ENCODE results near the gene ZNF77.
"Not testable (repeated sequence)": the region's sequence is repeated elsewhere in the genome, so short reads cannot be mapped to it uniquely, and the experiment has no call there.

ZNF77 gene

DNA sequence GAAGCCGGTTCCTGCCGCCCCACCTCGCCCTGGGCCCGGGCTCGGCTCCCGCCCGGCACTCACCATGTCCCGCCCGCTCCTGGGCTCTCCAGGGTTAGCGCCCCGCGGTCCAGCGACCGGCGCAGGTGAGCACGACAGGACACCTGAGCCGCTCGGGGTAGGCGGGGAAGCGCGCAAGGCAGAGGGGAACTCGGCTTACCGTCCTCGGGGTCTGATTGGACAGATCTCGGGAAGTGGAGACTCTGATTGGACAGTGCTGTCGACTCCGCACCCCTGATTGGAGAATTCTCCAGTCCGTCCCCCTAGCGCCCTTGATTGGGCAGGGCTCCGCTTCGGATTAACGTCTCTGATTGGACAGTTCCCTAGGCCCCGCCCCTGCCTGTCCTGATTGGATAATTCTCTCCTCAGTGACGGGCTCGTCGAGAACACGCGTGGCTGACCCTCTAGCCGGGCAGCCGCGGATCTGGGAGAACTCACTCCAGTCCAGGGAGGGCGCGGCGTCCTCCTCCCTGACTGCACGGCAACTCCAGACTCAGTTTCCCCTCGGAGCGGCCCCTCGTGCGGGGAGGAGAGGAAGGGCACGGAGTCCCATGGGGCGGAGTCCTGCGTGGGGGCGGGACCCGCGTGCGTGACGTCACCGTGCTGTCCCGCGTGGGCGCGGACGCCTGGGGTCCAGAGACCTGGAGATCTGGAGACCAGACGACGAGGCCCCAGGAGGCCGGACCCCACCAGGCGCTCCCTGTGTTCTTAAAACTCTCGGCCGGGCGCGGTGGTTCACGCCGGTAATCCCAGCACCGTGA lies at the start of gene ZNF77:
Gene ZNF77, minus strand, starts transcription at position 197 of the 800 bp plus-strand sequence. Its CDS starts 131 bp downstream, at position 66.
- peak; percentile 98 for DNase-seq (ENCODE audit: low read depth, low spot score)

DNA sequence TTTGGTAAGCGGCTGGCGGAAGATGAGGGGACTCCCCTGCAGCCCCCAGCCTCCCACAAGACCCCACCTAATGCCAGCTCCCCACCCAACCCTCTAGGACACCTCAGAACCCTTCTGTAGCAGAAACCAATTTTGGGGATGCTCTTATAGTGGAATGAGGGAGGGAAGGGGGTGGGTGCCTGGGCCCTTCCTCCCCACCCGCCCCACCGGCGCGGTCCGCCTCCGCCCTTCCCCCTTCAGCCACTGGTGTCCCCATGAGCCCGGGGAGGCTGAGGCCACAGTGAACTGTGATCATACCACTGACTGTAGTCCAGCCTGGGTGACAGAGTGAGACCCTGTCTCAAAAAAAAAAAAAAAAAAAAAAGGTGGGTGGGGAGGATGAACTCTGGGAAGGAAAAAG lies 48.8 kb upstream of the ZNF77 start:
- no peak for DNase-seq (ENCODE audit: low read depth, low spot score)

GRCh38 chr19:2992958-2993357 lies 48.2 kb upstream of the ZNF77 start:
- no peak for DNase-seq (ENCODE audit: low read depth, low spot score)

GRCh38 chr19:2992333-2992732 lies 47.6 kb upstream of the ZNF77 start:
- DNase-seq (ENCODE audit: low read depth, low spot score): not testable (repeated sequence)

- DNase-seq (ENCODE audit: low read depth, low spot score): no peak
Observed at GRCh38 chr19:2989236-2989946, 44.6 kb upstream of the ZNF77 start.

DNA sequence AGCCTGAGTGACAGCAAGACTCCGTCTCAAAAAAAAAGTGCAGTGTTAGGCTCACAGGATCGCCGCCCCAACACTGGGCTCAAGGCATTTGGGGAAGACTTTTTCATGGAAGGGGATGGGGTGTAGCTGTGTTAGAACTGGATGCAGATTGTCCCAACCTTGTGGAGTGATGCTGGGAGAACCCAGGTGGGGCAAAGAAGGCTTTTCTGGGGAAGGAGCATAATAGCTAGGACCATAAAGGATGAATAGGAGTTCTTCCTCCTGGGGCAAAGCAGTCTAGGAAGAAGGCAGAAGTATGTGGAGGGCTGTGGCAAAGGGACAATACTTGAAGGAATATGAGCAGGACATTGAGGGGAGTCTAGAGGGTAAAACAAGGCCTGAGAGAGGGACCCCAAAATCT lies 43.8 kb upstream of the ZNF77 start:
- no peak for DNase-seq (ENCODE audit: low read depth, low spot score)

- DNase-seq (ENCODE audit: low read depth, low spot score): no peak
Observed at GRCh38 chr19:2987797-2988196, 43.0 kb upstream of the ZNF77 start.

DNA sequence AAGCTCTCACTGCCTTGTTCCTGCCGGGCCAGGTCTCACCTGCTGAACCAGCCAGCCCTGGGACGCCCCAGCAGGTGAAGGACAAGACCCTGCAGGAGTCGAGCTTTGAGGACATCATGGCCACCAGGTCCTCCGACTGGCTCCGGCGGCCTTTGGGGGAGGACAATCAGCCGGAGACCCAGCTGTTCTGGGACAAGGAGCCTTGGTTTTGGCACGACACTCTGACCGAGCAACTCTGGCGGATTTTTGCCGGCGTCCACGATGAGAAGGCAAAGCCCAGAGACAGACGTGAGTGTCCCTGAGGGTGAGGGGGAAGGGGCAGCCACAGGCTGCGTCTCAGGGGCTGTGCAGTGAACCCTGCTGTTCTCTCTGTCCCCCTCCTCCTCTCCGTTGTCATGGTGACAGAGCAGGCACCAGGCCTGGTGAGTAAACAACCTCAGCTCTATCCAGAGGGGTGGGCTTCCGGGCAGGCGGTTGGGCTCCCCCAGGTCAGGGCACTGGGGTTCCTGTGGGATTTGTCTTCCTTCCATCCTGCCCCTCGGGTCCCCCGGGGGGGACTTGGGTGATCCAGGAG lies 42.3 kb upstream of the ZNF77 start:
- DNase-seq (ENCODE audit: low read depth, low spot score): no peak

DNA sequence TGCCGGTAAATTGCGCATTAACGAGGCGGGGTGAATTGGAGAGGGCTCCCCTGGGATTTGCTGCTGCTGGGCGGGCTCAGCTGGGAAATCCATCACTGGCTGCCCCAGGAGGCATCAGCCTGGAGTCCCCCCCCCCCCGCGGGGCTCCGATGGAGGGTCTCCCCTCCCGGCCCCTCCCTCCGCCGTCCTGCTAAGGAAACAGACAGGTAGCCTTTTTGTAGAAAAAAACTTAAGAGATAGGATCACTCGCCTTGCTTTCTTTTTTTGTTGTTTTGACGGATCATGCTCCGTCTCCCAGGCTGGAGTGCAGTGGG lies 39.4 kb upstream of the ZNF77 start:
- no peak for DNase-seq (ENCODE audit: low read depth, low spot score)

GRCh38 chr19:2983351-2984214 lies 38.8 kb upstream of the ZNF77 start:
- DNase-seq (ENCODE audit: low read depth, low spot score): no peak

DNA sequence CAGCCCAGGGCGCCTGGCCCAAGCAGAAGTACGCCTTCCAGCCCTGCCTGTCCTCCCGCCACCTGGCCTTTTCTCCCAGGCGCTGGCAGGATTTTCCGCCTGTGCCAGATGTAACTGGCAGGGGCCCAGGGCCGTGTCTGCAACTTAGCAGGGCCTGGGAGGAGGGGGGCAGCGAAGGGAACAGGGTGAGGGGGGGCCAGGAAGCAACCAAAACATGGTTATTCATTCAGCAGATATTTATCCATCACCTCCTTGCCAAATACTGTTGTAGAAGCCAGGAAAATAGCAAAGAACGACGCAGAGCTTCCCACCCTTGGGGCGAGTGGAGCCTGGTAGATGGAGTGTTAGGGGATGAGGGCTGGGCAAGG lies 38.2 kb upstream of the ZNF77 start:
- no peak for DNase-seq (ENCODE audit: low read depth, low spot score)

GRCh38 chr19:2982561-2982960 lies 37.8 kb upstream of the ZNF77 start:
- DNase-seq (ENCODE audit: low read depth, low spot score): no peak

DNA sequence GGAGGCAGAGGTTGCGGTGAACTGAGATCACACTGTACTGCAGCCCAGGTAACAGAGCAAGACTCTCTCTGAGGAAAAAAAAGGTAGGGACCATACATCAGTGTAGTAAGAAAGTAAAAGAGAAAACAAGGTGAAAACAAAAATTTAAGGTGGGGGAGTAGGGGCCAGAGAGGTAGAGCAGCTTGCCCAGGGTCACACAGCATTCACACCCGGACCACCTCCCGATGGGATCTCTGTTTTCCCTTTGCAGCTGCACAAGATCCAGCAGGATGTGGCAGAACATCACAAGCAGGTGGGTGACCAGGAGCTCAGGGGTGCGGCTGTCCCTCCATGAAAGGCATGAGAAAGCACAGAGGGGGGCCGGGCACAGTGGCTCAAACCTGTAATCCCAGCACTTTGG lies 37.1 kb upstream of the ZNF77 start:
- no peak for DNase-seq (ENCODE audit: low read depth, low spot score)

- DNase-seq (ENCODE audit: low read depth, low spot score): no peak
Observed at GRCh38 chr19:2978772-2979171, 34.0 kb upstream of the ZNF77 start.

DNA sequence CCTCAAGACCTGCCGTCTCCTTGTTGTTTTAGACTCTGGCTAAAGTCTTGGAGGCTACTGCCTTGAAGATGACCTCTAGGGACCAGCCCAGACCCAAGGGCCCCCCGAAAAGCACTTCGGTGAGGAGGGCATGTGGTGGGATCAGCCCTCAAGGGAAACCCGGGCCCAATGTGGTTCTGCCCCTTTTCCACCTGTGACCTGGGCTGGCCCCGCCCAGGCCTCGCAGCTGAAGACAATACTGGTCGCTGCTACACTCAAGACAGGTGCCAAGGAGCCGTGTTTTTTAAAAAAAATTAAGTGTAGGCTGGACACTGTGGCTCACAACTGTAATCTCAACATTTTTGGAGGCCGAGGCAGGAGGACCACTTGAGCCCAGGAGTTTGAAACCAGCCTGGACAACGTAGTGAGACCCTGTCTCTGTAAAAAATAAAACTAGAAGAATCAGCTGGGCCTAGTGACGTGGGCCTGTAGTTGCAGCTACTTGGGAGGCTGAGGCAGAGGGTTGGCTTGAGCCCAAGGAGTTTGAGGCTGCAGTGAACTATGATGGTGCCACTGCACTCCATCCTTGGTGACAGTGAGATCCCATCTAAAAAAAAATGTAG lies 33.5 kb upstream of the ZNF77 start:
- no peak for DNase-seq (ENCODE audit: low read depth, low spot score)

GRCh38 chr19:2977746-2978138 lies 33.0 kb upstream of the ZNF77 start:
- DNase-seq (ENCODE audit: low read depth, low spot score): no peak

GRCh38 chr19:2977001-2977745 lies 32.4 kb upstream of the ZNF77 start, which contains the start of gene TLE6:
TLE6 (plus strand) TSS chr19:2977564; CDS start chr19:2978234, 670 bp downstream.
- DNase-seq (ENCODE audit: low read depth, low spot score): peak; percentile 83

GRCh38 chr19:2976609-2977000 lies 31.8 kb upstream of the ZNF77 start:
- no peak for DNase-seq (ENCODE audit: low read depth, low spot score)

DNA sequence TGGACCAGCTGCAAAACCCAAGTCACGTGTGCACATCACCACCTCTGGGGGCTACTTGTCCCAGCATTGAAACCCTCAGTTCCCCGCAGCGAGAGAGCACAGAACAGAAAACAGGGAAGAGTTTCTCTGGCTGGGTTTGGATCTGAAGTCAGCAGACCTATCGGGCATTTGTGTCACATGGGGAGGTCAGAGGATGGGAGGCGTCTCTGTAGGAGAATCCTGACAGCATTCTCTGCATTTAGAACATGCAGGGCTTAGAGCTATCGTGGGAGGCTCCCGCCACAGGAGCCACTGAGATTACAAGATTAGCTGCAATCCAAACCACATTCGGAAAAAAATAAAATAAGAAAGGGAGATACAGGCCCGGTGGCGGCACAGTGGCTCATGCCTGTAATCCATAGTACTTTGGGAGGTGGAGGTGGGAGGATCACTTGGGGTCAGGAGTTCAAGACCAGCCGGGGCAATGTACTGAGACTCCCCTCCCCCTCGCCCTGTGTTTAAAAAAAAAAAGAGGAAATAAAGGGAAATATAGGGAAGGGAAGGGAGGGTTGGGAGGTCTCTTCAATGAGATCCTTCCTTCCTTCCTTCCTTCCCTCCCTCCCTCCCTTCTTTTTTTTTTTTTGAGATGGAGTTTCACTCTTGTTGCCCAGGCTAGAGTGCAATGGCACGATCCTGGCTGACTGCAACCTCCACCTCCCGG lies 29.7 kb upstream of the ZNF77 start:
- no peak for DNase-seq (ENCODE audit: low read depth, low spot score)

DNA sequence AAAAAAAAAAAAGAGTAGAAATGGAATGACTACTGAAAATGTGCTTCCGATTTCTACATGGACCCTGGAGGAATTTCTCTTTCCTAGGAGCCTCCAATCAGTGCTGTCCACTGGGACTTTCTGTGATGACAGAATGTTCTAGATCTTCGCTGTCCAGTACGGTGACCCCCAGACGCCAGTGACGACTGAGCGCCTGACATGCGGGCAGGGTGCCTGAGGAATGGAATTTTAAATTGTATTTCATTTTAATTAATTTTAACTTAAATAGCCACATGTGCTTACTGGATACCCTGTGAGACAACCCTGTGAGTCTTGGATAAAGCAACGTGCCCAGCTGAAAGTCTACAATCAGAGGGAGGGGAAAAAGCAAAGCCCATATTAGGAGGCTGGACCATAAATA lies 28.5 kb upstream of the ZNF77 start:
- no peak for DNase-seq (ENCODE audit: low read depth, low spot score)
